Activated naive CD8-positive, alpha-beta T cell treated with anti-CD3 and anti-CD28 coated beads, Interleukin-2, amount 50 U/mL, for 16 hours (primary cell): ENCODE measurements around the gene VANGL2.
"Not testable (repeated sequence)": the region's sequence is repeated elsewhere in the genome, so short reads cannot be mapped to it uniquely, and the experiment has no call there.

Source experiments
- DNase-seq: peaks from one replicate; pipeline ENCODE4 v3.0.0-alpha.2; 2020; ENCODE audit warnings: low read depth, low spot score

VANGL2 gene

DNA sequence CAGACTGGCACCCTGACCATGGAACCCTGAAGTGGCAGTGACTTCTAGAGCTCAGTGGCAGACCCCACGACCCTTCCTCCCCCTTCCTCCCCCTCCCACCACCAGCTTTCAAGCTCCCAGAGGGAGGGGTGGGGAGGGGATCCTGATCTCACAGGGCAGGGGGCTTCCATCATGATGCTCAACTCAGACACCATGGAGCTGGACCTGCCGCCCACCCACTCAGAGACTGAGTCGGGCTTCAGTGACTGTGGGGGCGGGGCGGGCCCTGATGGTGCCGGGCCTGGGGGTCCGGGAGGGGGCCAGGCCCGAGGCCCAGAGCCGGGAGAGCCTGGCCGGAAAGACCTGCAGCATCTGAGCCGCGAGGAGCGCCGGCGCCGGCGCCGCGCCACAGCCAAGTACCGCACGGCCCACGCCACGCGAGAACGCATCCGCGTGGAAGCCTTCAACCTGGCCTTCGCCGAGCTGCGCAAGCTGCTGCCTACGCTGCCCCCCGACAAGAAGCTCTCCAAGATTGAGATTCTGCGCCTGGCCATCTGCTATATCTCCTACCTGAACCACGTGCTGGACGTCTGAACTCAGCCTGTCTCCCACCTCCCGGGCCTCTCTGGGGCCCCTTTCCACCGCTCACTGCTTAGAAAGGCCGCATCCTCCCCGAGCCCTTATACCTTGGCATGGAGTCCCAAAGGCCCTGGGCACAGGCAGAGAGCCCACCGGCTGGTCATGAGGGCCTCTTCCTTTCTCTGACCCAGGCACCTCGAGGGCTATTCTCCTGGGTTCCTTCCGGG, 29.6 kb upstream of the VANGL2 start:
- DNase-seq: no peak

DNA sequence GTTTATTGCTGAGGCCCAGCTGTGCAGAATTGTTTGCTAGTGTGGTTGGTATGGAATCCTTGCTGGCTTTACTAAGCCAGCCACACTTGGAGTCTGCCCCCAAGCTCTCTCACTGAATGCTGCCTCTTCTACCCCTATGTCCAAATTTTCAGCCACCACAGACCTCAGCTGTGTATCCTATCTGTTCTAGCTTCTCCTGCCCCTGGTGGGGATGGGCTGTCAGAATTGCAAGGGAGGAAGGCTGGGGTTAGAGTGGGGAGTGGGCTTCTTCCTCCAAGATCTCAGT, 29.1 kb upstream of the VANGL2 start:
- no peak for DNase-seq

- no peak for DNase-seq
Measured at GRCh38 chr1:160371756-160372155, 28.6 kb upstream of the VANGL2 start.

DNA sequence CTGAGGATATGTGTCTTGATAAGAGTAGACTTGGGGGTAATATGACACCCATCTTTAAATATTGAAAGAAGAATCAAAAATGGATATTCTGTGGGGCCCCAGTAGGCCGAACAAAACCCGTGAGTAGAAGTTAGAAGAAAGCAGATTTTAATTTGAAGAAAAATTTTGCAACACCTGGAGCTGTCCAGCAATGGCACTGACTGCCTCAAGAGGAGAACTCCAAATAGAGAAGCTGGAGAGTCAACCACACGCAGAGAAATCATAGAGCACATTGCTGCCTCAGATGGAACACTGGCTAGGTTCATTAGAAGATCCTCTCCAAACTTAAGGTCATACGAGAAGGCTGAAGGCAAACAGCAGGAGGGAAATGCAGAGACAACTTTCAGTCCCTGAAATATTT, 26.7 kb upstream of the VANGL2 start:
- no peak for DNase-seq

- no peak for DNase-seq
Measured at GRCh38 chr1:160374306-160375110, 25.9 kb upstream of the VANGL2 start.

GRCh38 chr1:160375788-160376524, 24.4 kb upstream of the VANGL2 start:
- DNase-seq: no peak

DNA sequence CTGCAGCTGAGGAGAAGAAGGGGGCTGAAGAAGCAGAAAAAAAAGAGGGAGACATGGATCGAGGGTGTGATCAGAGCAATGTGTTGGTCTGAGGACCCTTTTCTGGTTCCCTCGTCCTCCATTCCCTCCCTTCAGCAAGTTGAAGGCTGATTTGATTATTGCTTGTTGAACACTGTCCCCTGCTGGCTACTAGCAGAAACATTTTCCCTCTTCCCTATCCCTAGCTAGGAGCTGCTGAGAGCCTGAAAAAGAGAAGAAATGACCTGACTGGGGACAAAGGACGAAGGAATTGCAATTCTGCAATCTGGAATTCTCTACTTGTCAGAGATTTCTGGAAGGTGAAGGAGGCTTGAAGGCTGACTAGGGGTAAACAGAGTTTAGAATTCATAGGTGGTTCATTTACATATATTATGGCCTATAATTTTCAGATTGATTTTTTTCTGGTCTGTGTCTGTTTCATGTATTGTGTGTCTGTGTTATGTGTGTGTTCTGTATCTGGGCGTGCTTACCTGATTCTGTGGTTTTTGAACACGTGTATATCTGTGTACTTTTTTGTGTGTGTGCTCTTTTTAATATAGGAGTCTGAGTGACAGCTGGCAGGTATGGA, 23.7 kb upstream of the VANGL2 start:
- no peak for DNase-seq

DNA sequence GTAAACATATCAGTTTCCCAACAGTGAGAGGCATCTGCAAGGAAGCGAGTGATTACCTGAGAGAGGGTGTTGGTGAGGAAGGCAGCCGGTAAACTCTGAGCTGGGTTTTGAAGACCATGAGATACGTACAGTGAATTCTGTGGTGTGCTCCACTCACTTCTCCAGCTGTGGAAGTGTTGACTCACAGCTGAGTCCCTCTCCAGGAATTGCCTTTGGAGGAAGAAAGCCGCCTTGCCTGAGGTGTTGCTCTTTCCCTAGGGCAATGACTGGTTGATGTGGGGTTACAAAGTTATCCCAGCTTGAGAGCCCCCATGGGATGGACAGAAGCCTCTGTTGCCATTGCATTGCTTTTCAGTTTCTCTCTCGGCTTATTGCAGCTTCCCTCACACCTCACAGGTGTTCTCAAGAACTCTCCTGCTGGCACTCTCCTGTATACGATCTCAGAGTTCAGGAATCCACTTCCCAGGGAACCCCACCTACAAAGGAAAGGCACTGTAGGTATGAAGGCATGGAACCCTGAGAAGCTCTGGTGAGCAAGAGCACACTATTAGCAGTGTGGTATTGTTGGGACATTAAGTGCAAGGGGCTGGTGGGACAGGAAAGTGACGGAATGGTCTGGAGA, 22.7 kb upstream of the VANGL2 start:
- no peak for DNase-seq

GRCh38 chr1:160384812-160385211, 15.6 kb upstream of the VANGL2 start:
- not testable (repeated sequence) for DNase-seq

GRCh38 chr1:160388406-160388805, 12.0 kb upstream of the VANGL2 start:
- not testable (repeated sequence) for DNase-seq

DNA sequence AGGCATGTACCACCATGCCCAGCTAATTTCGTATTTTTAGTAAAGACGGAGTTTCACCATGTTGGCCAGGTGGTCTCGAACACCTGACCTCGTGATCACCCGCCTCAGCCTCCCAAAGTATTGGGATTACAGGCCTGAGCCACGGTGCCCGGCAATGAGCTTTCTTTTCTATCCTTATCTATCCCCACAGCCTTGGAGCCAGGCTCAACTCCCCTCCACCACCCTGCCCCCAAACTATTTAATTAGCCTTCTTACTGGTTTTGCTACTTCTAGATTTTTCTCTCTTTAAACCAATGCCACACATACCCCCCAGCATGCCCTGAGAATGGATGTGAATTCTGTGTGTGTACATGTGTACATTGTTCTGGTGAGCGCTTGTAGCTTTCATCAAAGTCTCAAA, 5.7 kb upstream of the VANGL2 start:
- DNase-seq: no peak

GRCh38 chr1:160397651-160398050, 2.7 kb upstream of the VANGL2 start:
- DNase-seq: no peak

- no peak for DNase-seq
Measured at GRCh38 chr1:160398823-160399222, 1.5 kb upstream of the VANGL2 start.

GRCh38 chr1:160399544-160400222, 681 bp upstream of the VANGL2 start:
- no peak for DNase-seq

GRCh38 chr1:160400646-160401486, 502 bp downstream of the VANGL2 start:
- no peak for DNase-seq

- no peak for DNase-seq
Measured at GRCh38 chr1:160401487-160401805, 1.1 kb downstream of the VANGL2 start.

DNA sequence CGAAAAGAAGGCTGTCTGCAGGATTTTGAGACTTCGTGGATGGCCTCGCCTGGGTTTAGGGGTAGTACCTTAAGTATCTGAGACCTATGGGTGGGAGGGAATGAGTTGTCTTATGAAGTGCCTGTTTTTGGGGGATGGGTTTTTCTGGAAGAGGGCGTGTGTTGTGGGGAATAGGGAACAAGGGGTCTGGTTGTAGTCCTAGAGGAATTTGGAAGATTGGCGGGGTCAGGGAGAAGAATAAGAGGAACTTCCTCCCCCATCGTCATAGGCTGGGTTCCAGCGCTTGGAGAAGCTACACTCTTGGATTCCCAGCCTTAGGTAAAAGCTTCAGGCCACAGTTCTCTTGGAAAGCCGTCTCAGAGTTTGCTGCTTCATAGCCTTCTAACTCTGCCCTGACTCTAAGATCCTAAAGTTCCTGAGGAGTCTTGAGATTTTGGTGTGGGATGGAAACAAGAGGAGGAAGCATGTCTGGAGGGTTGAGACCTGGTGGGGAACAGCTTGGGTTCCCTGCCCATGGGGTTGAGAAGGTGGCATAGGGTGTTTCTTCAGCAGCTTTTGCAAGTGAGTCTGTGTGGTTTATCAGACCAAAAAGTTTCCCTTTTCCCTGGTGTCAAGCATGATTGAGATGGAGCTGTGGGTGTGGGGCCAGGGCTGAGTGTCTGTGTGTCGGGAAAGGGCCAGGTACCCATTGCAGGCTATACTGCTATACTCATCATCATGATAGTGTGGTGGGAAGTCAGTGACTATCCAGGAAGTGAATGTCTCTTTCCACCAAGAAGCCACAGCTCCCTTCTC, 1.8 kb downstream of the VANGL2 start:
- DNase-seq: no peak

- no peak for DNase-seq
Measured at GRCh38 chr1:160403244-160403643, 2.9 kb downstream of the VANGL2 start.

- no peak for DNase-seq
Measured at GRCh38 chr1:160404094-160404493, 3.7 kb downstream of the VANGL2 start.
